Measurements from ENCODE around the gene GRK6.
"Not testable (repeated sequence)": the region's sequence is repeated elsewhere in the genome, so short reads cannot be mapped to it uniquely, and the experiment has no call there.

DNA sequence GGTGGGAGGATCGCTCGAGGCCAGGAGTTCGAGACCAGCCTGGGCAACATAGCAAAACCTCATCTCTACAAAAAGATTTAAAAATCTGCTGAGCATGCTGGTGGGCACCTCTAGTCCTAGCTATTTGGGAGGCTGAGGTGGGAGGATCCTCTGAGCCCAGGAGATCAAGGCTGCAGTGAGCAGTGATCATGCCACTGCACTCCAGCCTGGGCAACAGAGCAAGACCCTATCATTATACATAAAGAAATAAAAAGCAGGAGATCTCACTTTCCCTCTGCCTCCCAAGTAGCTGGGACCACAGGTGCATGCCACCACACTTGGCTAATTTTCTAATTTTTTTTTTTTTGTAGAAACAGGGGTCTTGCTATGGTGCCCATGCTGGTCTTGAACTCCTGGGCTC, 59.3 kb downstream of the GRK6 start:
- TF ChIP-seq, protein P1, sequence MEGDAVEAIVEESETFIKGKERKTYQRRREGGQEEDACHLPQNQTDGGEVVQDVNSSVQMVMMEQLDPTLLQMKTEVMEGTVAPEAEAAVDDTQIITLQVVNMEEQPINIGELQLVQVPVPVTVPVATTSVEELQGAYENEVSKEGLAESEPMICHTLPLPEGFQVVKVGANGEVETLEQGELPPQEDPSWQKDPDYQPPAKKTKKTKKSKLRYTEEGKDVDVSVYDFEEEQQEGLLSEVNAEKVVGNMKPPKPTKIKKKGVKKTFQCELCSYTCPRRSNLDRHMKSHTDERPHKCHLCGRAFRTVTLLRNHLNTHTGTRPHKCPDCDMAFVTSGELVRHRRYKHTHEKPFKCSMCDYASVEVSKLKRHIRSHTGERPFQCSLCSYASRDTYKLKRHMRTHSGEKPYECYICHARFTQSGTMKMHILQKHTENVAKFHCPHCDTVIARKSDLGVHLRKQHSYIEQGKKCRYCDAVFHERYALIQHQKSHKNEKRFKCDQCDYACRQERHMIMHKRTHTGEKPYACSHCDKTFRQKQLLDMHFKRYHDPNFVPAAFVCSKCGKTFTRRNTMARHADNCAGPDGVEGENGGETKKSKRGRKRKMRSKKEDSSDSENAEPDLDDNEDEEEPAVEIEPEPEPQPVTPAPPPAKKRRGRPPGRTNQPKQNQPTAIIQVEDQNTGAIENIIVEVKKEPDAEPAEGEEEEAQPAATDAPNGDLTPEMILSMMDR (IDR thresholded peaks at IDR 0.05; ENCODE audit: low read length): not testable (repeated sequence)
- not testable (repeated sequence) for TF ChIP-seq EZH2phosphoT487 (IDR thresholded peaks at IDR 0.05; ENCODE audit: low read length)
